Erythroblast (primary cell): ENCODE results near the gene TUBG1.

Experiments
- GATA1 ChIP-seq: IDR thresholded peaks from 2 replicates; pipeline ENCODE4 v1.6.1; 2011; ENCODE audit warnings: low read depth, mild to moderate bottlenecking, control low read depth, low read length, moderate library complexity
- POLR2A ChIP-seq: IDR thresholded peaks from 2 replicates; pipeline ENCODE4 v1.6.1; 2011; ENCODE audit warnings: mild to moderate bottlenecking, low read length

DNA sequence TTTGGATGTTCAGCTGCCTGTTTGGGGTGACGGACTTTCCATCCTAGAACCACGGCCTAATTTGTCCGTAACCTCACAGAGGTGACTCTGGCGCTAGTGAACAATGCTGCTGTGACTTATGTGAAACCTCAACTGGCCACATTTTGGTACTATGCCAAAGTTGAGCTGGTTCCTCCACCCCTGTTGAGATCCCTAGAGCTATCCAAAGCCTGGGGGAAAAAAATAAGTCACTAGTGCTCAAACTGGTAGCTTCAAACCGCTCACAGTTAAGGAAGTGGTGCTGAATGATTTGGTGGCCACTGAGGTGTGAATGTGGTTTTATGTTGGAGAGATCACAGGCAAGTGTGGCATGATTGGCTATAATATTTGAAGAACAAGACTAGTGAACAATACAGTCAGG, 38.3 kb downstream of the TUBG1 start:
- TF ChIP-seq POLR2A, result no peak
- TF ChIP-seq GATA1, result no peak
